Hindlimb muscle (tissue), 1 donor: Measurements from ENCODE around the gene SPOCK1. TPM values are rescaled to one million over a fixed set of nuclear protein-coding genes. Genes with fewer than 3 reads are reported as not detected.

Source experiments
- DNase-seq: peaks from one replicate; pipeline ENCODE4 v3.0.0-alpha.2; 2013
- polyA plus RNA-seq: library from polyadenylated mRNA; unstranded; fragments of 120-200 nt; gene quantifications from one replicate; pipeline ENCODE4 v1.2.1, GENCODE V29; 2013; ENCODE audit not compliant: insufficient read length

Gene SPOCK1
- polyA plus RNA-seq, 1 donor, result 4.6 TPM

DNA sequence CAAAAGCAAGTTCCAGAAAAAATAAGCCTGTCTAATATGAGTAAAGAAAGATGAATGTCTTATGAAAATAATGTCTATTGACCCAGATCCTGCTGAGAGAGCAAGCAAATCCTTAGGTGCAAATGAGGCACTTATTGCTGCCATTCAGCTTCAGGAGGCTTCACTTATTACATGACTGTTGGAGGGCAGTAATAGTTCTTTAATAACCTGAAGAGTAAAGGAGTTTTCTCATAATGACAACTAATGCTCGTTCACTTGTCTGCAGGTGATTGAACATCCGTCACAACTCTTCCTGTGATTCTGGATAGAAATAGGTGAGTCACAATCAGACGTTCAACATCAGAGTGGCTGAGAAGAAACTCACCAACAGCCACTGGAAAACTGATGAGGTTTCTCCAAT, 58.3 kb downstream of the SPOCK1 start:
- no peak for DNase-seq

- DNase-seq, result no peak
These were observed 59.5 kb downstream of the SPOCK1 start for GRCh38 chr5:137439645-137440044.

GRCh38 chr5:137438932-137439331, 60.2 kb downstream of the SPOCK1 start:
- DNase-seq, result no peak

DNA sequence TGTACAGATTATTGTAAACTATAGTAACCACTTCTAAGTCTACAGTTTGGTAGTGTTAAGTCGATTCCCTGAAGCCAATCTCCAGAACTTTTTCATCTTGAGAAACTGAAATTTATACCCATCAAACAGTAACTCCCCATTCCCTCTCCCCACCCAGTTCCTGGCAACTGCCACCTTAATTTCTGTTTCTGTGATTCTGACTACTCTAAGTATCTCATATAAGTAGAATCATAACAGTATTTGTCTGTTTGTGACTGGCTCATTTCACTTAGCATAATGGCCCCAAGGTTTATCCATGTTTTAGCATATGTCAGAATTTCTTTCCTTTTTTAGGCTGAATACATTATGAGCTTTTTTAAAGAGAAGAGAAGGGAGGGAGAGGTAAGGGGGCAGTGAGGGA, 61.4 kb downstream of the SPOCK1 start:
- no peak for DNase-seq

- no peak for DNase-seq
These were observed 65.6 kb downstream of the SPOCK1 start for GRCh38 chr5:137433539-137433938.

GRCh38 chr5:137432376-137432775, 66.8 kb downstream of the SPOCK1 start:
- DNase-seq, result no peak

GRCh38 chr5:137431051-137431450, 68.1 kb downstream of the SPOCK1 start:
- DNase-seq, result no peak

GRCh38 chr5:137415231-137415681, 83.9 kb downstream of the SPOCK1 start:
- no peak for DNase-seq

DNA sequence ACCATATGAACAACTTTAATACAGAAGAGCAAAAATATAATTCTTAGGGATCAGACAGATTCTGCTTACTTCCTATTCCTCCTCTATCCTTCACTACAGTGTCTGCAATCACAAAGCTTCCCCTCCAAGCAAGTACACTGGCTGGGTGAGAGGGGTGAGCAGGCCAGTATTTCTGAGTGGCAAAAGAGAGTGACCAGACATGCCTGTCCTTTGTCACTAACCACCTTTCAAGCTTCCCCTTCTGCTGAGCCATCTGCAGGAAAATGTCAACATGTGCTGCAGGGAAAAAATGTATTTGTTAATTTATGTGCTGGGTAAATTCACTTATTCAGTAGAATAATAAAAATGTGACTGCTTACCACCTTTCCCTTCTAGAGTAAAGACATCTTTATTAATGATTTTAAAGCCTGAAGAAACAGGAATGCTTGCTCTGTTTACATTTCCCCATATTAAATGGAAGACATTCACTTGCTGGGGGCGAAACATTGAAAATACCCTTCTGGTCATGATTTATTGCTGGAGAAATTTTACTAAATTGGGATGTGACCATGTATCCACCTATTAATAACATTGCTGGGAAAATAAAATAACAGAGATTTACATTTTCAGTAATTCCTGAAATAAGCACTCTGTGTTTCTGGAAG, 84.9 kb downstream of the SPOCK1 start:
- no peak for DNase-seq

DNA sequence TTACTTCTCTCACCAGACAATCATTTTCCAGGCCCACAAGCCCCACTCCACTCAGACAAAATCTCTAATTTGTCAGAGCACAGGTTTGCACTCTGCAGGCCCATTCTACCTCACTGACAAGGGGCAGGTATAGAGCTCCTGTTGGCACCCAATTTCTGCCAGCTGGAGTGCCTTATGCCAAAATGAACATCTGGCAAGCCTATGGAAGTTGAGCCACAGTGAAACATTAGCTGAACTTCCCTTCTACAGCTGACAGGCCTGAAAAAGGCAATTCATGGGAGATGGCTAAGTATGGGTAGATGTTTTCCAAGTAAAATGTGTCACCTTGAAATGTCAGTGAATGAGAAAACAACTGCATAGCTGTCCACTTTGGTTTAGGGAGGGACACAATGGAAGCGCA, 87.0 kb downstream of the SPOCK1 start:
- no peak for DNase-seq

DNA sequence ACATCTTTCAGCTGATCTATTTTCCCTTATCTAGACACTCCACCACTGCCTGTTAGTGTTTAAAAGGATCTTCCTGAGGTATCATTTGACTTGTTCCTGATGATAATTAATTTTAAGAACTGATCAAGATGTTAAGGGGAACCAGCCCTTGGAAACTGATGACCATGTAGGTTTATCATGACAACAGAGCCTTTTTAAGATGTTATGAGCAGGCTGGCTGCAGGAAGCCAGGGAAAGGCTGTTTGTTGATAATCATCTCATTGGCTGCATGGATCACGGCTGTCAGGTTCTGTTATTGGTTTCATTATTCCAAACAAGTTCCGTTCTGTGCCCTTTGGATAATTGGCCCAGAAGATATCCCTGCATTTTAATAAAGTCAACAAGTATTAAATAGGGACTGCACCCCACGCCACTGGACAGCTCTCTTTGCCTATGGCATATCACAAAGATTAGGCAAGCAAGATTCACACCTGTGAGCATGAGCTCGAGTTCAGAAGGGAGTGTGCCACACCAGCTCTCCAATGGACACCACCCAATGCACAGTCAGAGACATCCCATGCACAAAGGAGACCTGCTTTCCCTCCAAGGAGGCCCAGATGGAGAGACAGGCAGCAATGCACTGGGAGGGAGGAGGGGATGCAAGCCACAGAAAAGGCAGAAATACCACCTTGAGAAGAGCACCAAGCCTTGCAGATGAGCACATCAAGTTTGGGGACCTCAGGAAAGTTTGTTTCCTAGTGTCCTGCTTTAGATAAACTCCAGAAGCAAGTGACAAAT, 88.7 kb downstream of the SPOCK1 start:
- DNase-seq, result no peak

- no peak for DNase-seq
These were observed 89.4 kb downstream of the SPOCK1 start for GRCh38 chr5:137409736-137410135.

DNA sequence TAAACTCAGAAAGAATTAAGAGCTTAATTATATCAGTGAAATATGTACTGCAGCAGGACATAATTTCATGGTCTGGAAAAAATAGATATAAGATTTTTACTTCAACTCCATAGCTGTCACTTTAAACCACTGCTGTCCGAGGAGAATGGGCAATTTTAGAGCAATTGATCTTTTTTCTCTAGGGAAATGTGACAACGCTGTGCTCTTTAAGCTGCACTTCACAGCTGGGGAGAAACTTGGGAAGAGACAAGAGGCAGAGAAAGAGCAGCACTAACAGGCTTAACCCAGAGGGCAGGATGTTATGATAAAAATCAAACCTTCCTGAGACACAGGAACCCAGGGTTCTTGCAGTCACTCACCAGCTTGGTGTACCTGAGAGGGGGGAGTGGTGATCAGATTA, 92.0 kb downstream of the SPOCK1 start:
- no peak for DNase-seq

DNA sequence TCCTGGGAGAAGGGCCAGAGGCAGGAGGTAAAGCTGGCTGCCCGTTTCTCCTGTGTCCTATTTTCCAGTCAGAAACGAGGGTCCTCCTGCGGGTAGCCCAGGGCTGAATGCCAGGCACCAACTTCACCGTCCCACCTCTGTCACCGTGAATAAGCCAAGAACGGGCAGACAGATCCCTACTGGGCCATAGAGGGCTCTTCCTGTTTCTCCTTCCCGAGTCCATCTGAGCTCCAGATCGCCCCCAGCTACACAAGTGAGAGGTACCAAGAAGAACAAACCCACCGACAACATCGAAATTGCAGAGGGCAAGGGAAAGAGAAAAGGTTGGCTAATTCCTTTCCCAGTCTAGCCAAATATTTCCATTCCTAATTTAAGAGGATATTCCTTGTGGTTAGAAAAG, 93.7 kb downstream of the SPOCK1 start:
- DNase-seq, result no peak

DNA sequence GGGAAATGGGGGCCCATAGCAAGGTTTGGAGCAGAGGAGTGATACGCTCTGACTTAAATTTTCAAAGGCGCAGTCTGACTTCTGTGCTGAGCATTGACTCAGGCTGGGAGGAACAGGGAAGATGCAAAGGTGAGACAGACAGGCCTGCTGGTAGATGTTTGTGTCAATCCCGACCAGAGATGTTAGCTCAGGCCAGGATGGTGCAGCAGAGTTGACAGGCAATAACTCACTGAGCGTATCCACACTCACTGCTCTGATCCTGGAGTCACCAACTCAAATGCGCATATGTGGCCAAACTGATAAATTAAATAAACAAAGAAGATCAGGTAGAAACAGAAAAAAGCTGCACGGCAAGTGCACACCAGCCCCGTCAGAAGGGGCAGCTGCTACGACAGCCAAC, 95.3 kb downstream of the SPOCK1 start:
- no peak for DNase-seq

DNA sequence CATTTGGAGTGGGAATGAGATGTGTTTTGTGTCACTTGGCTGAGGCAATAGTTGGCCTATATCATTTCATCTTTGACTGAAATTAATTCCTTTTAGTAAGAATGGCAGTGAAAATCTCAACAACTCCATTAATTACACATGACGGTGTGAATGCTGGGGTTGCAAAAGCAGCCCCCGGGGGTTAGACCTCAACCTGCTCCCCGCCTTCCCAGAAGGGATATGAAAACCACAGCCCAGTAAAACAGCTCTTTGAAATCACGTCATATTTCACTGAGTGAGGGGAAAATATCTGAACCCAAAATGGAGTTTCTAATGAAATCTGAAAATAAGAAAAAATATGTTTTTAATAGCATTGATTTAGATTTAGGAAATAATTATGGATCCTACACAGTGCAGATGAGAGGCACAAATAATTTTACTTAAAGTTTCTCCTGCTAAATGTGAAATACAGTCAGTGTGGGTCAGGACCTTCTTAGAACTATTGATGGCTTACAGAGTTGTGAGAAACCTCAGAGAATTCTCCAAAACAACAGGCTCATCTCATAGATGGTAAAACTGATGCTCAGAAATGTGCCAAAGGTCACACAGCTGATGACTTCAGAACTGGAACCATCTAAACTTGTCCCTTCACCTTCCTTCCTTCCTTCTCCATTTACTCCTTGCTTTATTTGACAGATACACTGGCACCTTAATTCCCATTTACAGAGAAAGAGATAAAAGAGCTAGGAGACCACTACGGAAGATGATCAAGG, 96.5 kb downstream of the SPOCK1 start:
- DNase-seq, result no peak

DNA sequence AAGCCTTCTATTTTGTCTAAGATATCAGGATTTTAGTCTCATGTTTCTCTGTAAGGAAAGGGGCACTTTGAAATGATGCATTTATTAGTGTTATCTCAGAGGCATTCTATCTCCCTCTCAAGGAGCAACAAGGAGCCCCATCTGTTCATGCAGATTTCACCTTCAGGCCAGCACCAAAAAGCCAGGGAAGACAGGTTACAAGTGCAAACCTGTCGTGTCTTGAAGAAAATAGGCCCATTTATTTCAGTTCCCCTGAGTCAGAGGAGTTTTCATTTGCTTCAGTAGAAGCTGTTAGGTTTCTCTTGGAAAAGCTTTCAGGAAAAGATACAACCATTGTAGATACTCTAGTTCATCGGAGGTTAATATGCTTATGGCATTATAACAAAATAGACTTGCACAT, 97.2 kb downstream of the SPOCK1 start:
- DNase-seq, result no peak

- DNase-seq, result no peak
These were observed 98.6 kb downstream of the SPOCK1 start for GRCh38 chr5:137400571-137400970.

DNA sequence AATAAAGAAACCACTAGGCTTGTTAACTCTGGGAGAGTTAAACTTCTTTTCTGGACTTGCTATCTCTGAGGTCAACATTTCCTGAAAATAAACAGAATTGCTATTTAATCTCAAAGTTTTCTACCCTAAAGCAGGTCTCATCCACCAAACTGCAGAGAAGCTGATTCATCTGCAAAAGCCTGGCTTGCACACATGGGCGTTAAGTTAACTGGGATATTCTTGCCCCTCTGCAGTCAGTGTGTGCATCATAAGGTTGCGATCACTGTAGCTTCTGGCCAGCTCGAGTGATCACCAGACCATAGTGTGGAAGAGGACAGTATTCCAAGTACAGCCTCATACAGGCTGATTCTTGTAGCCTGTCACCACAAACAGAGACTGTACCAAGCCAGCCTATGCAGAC, 99.2 kb downstream of the SPOCK1 start:
- no peak for DNase-seq

GRCh38 chr5:137398751-137399150, 100.4 kb downstream of the SPOCK1 start:
- no peak for DNase-seq

GRCh38 chr5:137398154-137398553, 101.0 kb downstream of the SPOCK1 start:
- no peak for DNase-seq

GRCh38 chr5:137395011-137395755, 103.9 kb downstream of the SPOCK1 start:
- DNase-seq, result no peak

GRCh38 chr5:137394380-137394779, 104.7 kb downstream of the SPOCK1 start:
- DNase-seq, result no peak
